Type B pancreatic cell (in vitro differentiated cells): ENCODE results near the gene GAB1. TPM values are rescaled to one million over a fixed set of nuclear protein-coding genes. Genes with fewer than 3 reads are reported as not detected.

ENCODE experiments used
- DNase-seq: peaks from one replicate; pipeline ENCODE4 v3.0.0; 2021; ENCODE audit warnings: mixed read lengths; ENCODE audit not compliant: unreplicated experiment; ENCODE audit errors: extremely low spot score
- H3K27ac Mint-ChIP-seq: 2 replicates; pipeline ENCODE4 v1.8.0; 2021; ENCODE audit warnings: mild to moderate bottlenecking, mixed read lengths
- H3K27me3 Mint-ChIP-seq: 2 replicates; pipeline ENCODE4 v1.8.0; 2021; ENCODE audit warnings: mixed read lengths
- H3K36me3 Mint-ChIP-seq: 2 replicates; pipeline ENCODE4 v1.8.0; 2021; ENCODE audit warnings: mixed read lengths
- H3K4me1 Mint-ChIP-seq: one replicate; pipeline ENCODE4 v1.8.0; 2021; ENCODE audit warnings: mixed read lengths; ENCODE audit not compliant: unreplicated experiment
- H3K4me3 Mint-ChIP-seq: 2 replicates; pipeline ENCODE4 v1.8.0; 2021; ENCODE audit warnings: mild to moderate bottlenecking, mixed read lengths
- H3K9me3 Mint-ChIP-seq: 2 replicates; pipeline ENCODE4 v1.8.0; 2021; ENCODE audit warnings: mixed read lengths
- total RNA-seq: library from RNA; stranded (reverse); gene quantifications from 2 replicates; pipeline ENCODE4 v1.2.1, GENCODE V29; 2021; ENCODE audit warnings: low replicate concordance
- TF ChIP-seq, protein P1 (sequence below): fragments of 200-600 bp; sonication (generic); conservative IDR thresholded peaks from 2 replicates; pipeline ENCODE4 v1.5.0; 2021; ENCODE audit warnings: antibody characterized with exemption, mild to moderate bottlenecking

GAB1 gene
- total RNA-seq, 1 donor from 2014 or later: 27.0 TPM

DNA sequence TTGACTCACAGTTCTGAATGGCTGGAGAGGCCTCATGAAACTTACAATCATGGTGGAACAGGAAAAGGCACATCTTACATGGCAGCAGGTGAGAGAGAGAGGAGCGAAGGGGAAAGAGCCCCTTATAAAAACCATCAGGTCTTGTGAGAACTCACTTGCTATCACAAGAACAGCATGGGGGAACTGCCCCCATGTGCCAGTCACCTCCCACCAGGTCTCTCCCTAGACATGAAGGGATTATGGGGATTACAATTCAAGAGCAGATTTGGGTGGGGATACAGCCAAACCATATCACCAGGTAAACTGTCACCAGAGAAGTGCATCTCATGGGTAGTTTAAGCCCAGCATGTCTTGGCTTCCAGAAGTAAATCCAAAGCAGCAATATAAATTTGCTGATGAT, 169.4 kb downstream of the GAB1 start:
- TF ChIP-seq, protein P1, sequence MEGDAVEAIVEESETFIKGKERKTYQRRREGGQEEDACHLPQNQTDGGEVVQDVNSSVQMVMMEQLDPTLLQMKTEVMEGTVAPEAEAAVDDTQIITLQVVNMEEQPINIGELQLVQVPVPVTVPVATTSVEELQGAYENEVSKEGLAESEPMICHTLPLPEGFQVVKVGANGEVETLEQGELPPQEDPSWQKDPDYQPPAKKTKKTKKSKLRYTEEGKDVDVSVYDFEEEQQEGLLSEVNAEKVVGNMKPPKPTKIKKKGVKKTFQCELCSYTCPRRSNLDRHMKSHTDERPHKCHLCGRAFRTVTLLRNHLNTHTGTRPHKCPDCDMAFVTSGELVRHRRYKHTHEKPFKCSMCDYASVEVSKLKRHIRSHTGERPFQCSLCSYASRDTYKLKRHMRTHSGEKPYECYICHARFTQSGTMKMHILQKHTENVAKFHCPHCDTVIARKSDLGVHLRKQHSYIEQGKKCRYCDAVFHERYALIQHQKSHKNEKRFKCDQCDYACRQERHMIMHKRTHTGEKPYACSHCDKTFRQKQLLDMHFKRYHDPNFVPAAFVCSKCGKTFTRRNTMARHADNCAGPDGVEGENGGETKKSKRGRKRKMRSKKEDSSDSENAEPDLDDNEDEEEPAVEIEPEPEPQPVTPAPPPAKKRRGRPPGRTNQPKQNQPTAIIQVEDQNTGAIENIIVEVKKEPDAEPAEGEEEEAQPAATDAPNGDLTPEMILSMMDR: no peak
- H3K27ac Mint-ChIP-seq: no peak overlapping the region
- no peak overlapping the region for H3K4me3 Mint-ChIP-seq
- no peaks in the 10 kb centered on the region for H3K9me3 Mint-ChIP-seq
- peaks cover 16% of the 10 kb centered on the region for H3K27me3 Mint-ChIP-seq
- H3K4me1 Mint-ChIP-seq: no peaks in the 10 kb centered on the region
- DNase-seq: no peak
- H3K36me3 Mint-ChIP-seq: no peaks in the 10 kb centered on the region

DNA sequence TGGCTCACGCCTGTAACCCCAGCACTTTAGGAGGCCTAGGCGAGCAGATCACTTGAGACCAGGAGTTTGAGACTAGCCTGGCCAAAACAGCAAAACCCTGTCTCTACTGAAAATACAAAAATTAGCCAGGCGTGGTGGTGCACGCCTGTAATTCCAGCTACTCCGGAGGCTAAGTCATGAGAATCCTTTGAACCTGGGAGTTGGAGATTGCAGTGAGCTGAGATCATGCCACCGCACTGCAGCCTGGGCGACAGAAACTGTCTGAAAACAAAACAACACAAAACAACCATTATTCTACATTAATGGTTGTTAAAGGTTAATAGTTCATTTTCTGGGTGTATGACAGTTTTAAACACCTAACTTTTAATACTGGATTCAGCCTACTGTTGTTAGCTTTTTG, 175.2 kb downstream of the GAB1 start:
- H3K27ac Mint-ChIP-seq: no peak overlapping the region
- H3K4me3 Mint-ChIP-seq: peak overlapping the region; percentile 96
- DNase-seq: no peak
- H3K36me3 Mint-ChIP-seq: peaks cover 9% of the 10 kb centered on the region
- H3K4me1 Mint-ChIP-seq: peaks cover 16% of the 10 kb centered on the region
- peaks cover 16% of the 10 kb centered on the region for H3K27me3 Mint-ChIP-seq
- no peaks in the 10 kb centered on the region for H3K9me3 Mint-ChIP-seq
- TF ChIP-seq, protein P1: no peak

DNA sequence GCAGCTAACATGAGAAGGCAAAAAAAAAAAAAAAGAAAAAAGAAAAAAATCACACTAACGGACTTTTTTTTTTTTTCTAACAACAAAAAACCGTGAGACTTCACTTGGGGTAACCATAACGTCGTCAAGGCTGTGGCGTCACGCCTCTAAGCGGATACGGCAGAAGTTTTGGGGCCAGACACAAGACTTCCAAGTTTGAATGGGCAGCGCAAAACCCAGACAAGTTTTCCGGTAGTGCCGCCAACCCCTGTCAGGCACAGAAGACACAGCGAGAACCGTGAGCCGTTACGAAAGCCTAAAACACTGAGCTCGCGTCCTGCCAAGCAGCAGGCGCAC, 176.3 kb downstream of the GAB1 start:
- no peaks in the 10 kb centered on the region for H3K9me3 Mint-ChIP-seq
- peak overlapping the region; percentile 100 for H3K27ac Mint-ChIP-seq
- peaks cover 12% of the 10 kb centered on the region for H3K36me3 Mint-ChIP-seq
- H3K27me3 Mint-ChIP-seq: peaks cover 11% of the 10 kb centered on the region
- H3K4me3 Mint-ChIP-seq: peak overlapping the region; percentile 96
- H3K4me1 Mint-ChIP-seq: peaks cover 20% of the 10 kb centered on the region
- TF ChIP-seq, protein P1: no peak
- no peak for DNase-seq

DNA sequence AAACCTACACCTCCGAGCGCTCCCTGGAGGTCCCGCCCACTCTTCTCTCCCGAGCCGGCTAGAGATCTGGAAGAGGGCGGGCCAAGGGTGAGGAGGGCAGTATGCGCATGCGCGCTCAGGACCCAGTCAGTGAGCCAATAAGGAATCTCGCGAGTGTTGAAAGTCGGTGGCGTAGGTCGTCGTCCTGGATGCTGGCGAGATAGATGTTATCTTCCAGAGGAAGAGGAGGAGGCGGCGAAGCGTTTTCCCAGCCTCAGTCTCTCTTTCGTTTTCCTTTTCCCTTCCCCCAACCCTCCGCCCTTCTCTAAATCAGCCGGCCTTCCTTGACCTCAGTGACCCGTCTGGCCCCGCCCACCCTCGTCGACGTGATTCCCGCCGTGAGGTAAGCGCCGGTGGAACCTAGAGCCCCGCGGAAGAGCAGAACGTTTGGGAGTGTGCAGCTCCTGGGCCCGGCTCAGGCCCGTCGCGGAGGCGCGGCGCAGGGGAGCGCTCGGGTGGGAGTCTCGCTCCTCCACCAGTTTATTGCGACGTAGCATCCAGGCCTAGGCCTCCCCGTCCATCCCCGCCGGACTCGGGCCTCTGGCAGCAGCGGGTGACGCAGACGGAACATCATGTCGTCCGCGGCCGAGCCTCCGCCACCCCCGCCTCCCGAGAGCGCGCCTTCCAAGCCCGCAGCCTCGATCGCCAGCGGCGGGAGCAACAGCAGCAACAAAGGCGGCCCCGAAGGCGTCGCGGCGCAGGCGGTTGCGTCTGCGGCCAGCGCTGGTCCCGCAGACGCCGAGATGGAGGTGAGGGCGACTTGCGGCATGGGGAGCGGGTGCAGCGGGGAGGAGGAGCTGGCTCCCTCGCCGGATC, 176.9 kb downstream of the GAB1 start, which contains the start of gene SMARCA5:
SMARCA5 (plus strand) TSS at position 389 of the 855 bp plus-strand sequence; CDS start at position 612, 223 bp downstream.
- TF ChIP-seq, protein P1: no peak
- Mint-ChIP-seq H3K4me3 (peak within 1 kb of the TSS; percentile 96), H3K27ac (peak within 1 kb of the TSS; percentile 100), H3K9me3 (no peaks in the 10 kb centered on the region), H3K4me1 (peaks cover 20% of the 10 kb centered on the region), H3K27me3 (peaks cover 8% of the 10 kb centered on the region), H3K36me3 (peaks cover 12% of the 10 kb centered on the region)
- DNase-seq: peak; percentile 96

DNA sequence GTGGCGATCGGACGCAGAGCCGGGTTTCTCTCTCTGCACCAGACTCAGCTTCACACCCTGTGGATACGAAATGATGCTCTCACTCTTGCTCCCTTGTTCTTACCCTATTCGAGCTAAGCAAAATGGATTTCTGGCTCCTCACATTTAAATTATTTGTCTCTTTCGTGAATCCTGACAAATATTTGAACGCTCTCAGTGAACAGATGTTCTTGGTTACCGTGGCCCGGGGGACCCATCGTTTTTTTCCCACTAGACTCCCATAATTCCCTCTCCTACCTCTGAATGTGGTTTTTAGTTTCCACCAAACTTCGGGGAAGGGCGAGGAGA, 177.5 kb downstream of the GAB1 start:
- no peak for DNase-seq
- H3K27me3 Mint-ChIP-seq: peaks cover 4% of the 10 kb centered on the region
- peak overlapping the region; percentile 100 for H3K27ac Mint-ChIP-seq
- H3K4me1 Mint-ChIP-seq: peaks cover 24% of the 10 kb centered on the region
- H3K4me3 Mint-ChIP-seq: peak overlapping the region; percentile 96
- TF ChIP-seq, protein P1: no peak
- H3K9me3 Mint-ChIP-seq: no peaks in the 10 kb centered on the region
- H3K36me3 Mint-ChIP-seq: peaks cover 18% of the 10 kb centered on the region
